Smooth muscle cell (in vitro differentiated cells): Measurements from ENCODE around the gene AKT2. TPM values are rescaled to one million over a fixed set of nuclear protein-coding genes. Genes with fewer than 3 reads are reported as not detected.

Experiments used
- DNase-seq: peaks from one replicate; lab custom pipeline; 2025; ENCODE audit not compliant: unreplicated experiment; lab: John Stamatoyannopoulos, UW
- H2AFZ ChIP-seq: fragments of 200-600 bp; sonication (generic); 2 replicates; pipeline ENCODE4 v1.6.0; 2016; ENCODE audit warnings: antibody characterized with exemption, low read depth, mild to moderate bottlenecking
- H3F3A ChIP-seq: fragments of 200-600 bp; sonication (generic); 2 replicates; pipeline ENCODE4 v1.6.0; 2017; ENCODE audit warnings: antibody characterized with exemption, low read depth
- H3K27ac ChIP-seq: fragments of 200-600 bp; sonication (generic); 2 replicates; pipeline ENCODE4 v1.5.1; 2016; ENCODE audit warnings: low read depth, mild to moderate bottlenecking
- H3K27me3 ChIP-seq: fragments of 200-600 bp; sonication (generic); 2 replicates; pipeline ENCODE4 v1.6.1; 2016; ENCODE audit warnings: low read depth, mild to moderate bottlenecking
- H3K36me3 ChIP-seq: fragments of 200-600 bp; sonication (generic); 2 replicates; pipeline ENCODE4 v1.5.1; 2016; ENCODE audit warnings: low read depth
- H3K4me1 ChIP-seq: fragments of 200-600 bp; sonication (generic); 2 replicates; pipeline ENCODE4 v1.5.1; 2016; ENCODE audit warnings: low read depth
- H3K4me2 ChIP-seq: fragments of 200-600 bp; sonication (generic); 2 replicates; pipeline ENCODE4 v1.6.0; 2016; ENCODE audit warnings: mild to moderate bottlenecking
- H3K4me3 ChIP-seq: fragments of 200-600 bp; sonication (generic); 2 replicates; pipeline ENCODE4 v1.5.1; 2016; ENCODE audit warnings: mild to moderate bottlenecking
- H3K79me2 ChIP-seq: fragments of 200-600 bp; sonication (generic); 2 replicates; pipeline ENCODE4 v1.6.0; 2016; ENCODE audit warnings: low read depth, mild to moderate bottlenecking
- H3K9ac ChIP-seq: fragments of 200-600 bp; sonication (generic); 2 replicates; pipeline ENCODE4 v1.6.0; 2016; ENCODE audit warnings: low read depth
- H3K9me3 ChIP-seq: fragments of 200-600 bp; sonication (generic); replicated peaks from 2 replicates; pipeline ENCODE4 v1.5.1; 2016; ENCODE audit warnings: low read depth
- H4K20me1 ChIP-seq: fragments of 200-600 bp; sonication (generic); 2 replicates; pipeline ENCODE4 v1.6.0; 2016; ENCODE audit warnings: low read depth
- WGBS: methylation state at CpG from one replicate; pipeline ENCODE4 v1.1.7; 2016; ENCODE audit warnings: low lambda C conversion rate; 5-methylcytosine and 5-hydroxymethylcytosine counted together
- microRNA counts: library from miRNA; unstranded; fragments of <30 nt; microRNA quantifications from one replicate; lab custom pipeline; 2016
- microRNA-seq: library from miRNA; unstranded; fragments of <30 nt; microRNA quantifications from one replicate; pipeline ENCODE4, GENCODE V29; 2016; ENCODE audit warnings: borderline number of aligned reads
- polyA plus RNA-seq: library from polyadenylated mRNA; unstranded; fragments of >200 nt; fragmentation: Nextera tagmentation; extraction: Ambion mirVana; gene quantifications from 2 replicates; pipeline ENCODE4 v1.2.1, GENCODE V29; 2016
- small RNA-seq: library from RNA; depleted of rRNA; stranded (forward); fragments of <200 nt; gene quantifications from one replicate; pipeline ENCODE3, GENCODE V24; 2014
- total RNA-seq: library from RNA; depleted of rRNA; stranded (reverse); fragments of >200 nt; gene quantifications from 2 replicates; pipeline ENCODE4 v1.2.3, GENCODE V29; 2014
- TF ChIP-seq, protein P1 (sequence below): fragments of 200-600 bp; sonication (generic); IDR thresholded peaks from 2 replicates; pipeline ENCODE4 v1.5.1; 2017; ENCODE audit warnings: borderline replicate concordance, mild to moderate bottlenecking, antibody characterized with exemption; ENCODE audit not compliant: insufficient read depth, poor library complexity, severe bottlenecking

AKT2 gene
- total and polyA plus RNA-seq, 2 experiments from 2014 or later = 26.6 to 62.6 TPM

GRCh38 chr19:40191836-40192646, 93.1 kb downstream of the AKT2 start:
- no peaks in the 10 kb centered on the region for H3F3A ChIP-seq
- 26% methylated on average over 56 of the region's 62 CpGs for WGBS

GRCh38 chr19:40190891-40191835, 94.0 kb downstream of the AKT2 start, which contains the start of gene MAP3K10:
Gene MAP3K10, plus strand, starts transcription at chr19:40191426. Its CDS starts 606 bp downstream, at chr19:40192032.
- peak within 1 kb of the TSS; percentile 98 for H3K4me3 ChIP-seq
- WGBS = under 1% methylated on average over 67 of the region's 116 CpGs

More at GRCh38 chr19:40191836-40192646, 93.1 kb downstream of the AKT2 start:
- no peaks in the 10 kb centered on the region for H3K27me3 ChIP-seq
- H3K4me3 ChIP-seq = peak overlapping the region; percentile 98
- no peak for DNase-seq
- H2AFZ ChIP-seq = peak overlapping the region; percentile 86
- H4K20me1 ChIP-seq = peaks cover 4% of the 10 kb centered on the region
- H3K9me3 ChIP-seq = no peaks in the 10 kb centered on the region
- H3K4me2 ChIP-seq = peak overlapping the region; percentile 99
- TF ChIP-seq, protein P1, sequence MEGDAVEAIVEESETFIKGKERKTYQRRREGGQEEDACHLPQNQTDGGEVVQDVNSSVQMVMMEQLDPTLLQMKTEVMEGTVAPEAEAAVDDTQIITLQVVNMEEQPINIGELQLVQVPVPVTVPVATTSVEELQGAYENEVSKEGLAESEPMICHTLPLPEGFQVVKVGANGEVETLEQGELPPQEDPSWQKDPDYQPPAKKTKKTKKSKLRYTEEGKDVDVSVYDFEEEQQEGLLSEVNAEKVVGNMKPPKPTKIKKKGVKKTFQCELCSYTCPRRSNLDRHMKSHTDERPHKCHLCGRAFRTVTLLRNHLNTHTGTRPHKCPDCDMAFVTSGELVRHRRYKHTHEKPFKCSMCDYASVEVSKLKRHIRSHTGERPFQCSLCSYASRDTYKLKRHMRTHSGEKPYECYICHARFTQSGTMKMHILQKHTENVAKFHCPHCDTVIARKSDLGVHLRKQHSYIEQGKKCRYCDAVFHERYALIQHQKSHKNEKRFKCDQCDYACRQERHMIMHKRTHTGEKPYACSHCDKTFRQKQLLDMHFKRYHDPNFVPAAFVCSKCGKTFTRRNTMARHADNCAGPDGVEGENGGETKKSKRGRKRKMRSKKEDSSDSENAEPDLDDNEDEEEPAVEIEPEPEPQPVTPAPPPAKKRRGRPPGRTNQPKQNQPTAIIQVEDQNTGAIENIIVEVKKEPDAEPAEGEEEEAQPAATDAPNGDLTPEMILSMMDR = no peak
- H3K79me2 ChIP-seq = no peaks in the 10 kb centered on the region
- no peak overlapping the region for H3K27ac ChIP-seq
- H3K36me3 ChIP-seq = no peaks in the 10 kb centered on the region
- H3K9ac ChIP-seq = no peak overlapping the region
- peaks cover 4% of the 10 kb centered on the region for H3K4me1 ChIP-seq

GRCh38 chr19:40184273-40184672, 100.9 kb downstream of the AKT2 start:
- Histone ChIP-seq H3K4me2 (no peak overlapping the region), H3K36me3 (no peaks in the 10 kb centered on the region), H3K4me3 (no peak overlapping the region), H3K27ac (no peak overlapping the region), H3K79me2 (no peaks in the 10 kb centered on the region), H3K27me3 (no peaks in the 10 kb centered on the region), H3K9me3 (no peaks in the 10 kb centered on the region), H3K4me1 (no peaks in the 10 kb centered on the region), H2AFZ (no peak overlapping the region), H3K9ac (no peak overlapping the region), H4K20me1 (no peaks in the 10 kb centered on the region), H3F3A (no peaks in the 10 kb centered on the region)
- DNase-seq = no peak
- TF ChIP-seq, protein P1 = no peak
- WGBS = 97% methylated on average over 1 of the region's 1 CpG

More at GRCh38 chr19:40190891-40191835, 94.0 kb downstream of the AKT2 start, which contains the start of gene MAP3K10:
- Histone ChIP-seq H4K20me1 (peaks cover 3% of the 10 kb centered on the region), H3K4me2 (peak within 1 kb of the TSS; percentile 99), H3K27ac (peak within 1 kb of the TSS; percentile 70), H3K27me3 (no peaks in the 10 kb centered on the region), H3K9ac (peak within 1 kb of the TSS; percentile 87), H3K79me2 (no peaks in the 10 kb centered on the region), H2AFZ (peak within 1 kb of the TSS; percentile 100), H3K9me3 (no peaks in the 10 kb centered on the region), H3K36me3 (no peaks in the 10 kb centered on the region), H3F3A (no peaks in the 10 kb centered on the region), H3K4me1 (peaks cover 4% of the 10 kb centered on the region)
- DNase-seq = peak; percentile 43
- TF ChIP-seq, protein P1 = no peak

MicroRNA genes within 50 kb of the gene (microRNA counts, 767-probe panel; counts per million panel counts)
- 183 counts per million for microRNA hsa-miR-641 (lab: Ali Mortazavi, UCI)

Small RNA genes lying within 50 kb of the gene (microRNA-seq; reads per million reads assigned to microRNA genes)
- gene MIR641 = 23.4 reads per million, percentile 31 among the genes with 10 or more reads in this experiment

Small RNA genes lying within 50 kb of the gene (small RNA-seq; reads per million reads assigned to genes)
- 1.00 reads per million, percentile 30 among the genes with 10 or more reads in this experiment for gene MIR641
- not detected for gene RNU6-945P

Other genes with a start within 250 kb of the AKT2 start
- 5.0 and 12.9 TPM in 2 replicates for gene ZNF780B, start 229.1 kb downstream of the AKT2 start, total RNA-seq
- gene ZNF780B, start 229.1 kb downstream of the AKT2 start, polyA plus RNA-seq = 1.4 and 1.6 TPM in 2 replicates
- gene ZNF780A, start 194.4 kb downstream of the AKT2 start, total RNA-seq = 4.4 and 6.5 TPM in 2 replicates
- gene ZNF780A, start 194.4 kb downstream of the AKT2 start, polyA plus RNA-seq = 5.2 and 6.0 TPM in 2 replicates
- gene MAP3K10, start 93.9 kb downstream of the AKT2 start, total RNA-seq = 4.4 and 14.8 TPM in 2 replicates
- 7.8 and 14.1 TPM in 2 replicates for gene MAP3K10, start 93.9 kb downstream of the AKT2 start, polyA plus RNA-seq
- gene TTC9B, start 67.0 kb downstream of the AKT2 start, total RNA-seq = not detected in 2 replicates
- 0.90 TPM in 1 of 2 replicates, not detected in the other for gene TTC9B, start 67.0 kb downstream of the AKT2 start, polyA plus RNA-seq
- not detected in 2 replicates for gene CCNP, start 58.7 kb downstream of the AKT2 start, total RNA-seq
- gene CCNP, start 58.7 kb downstream of the AKT2 start, polyA plus RNA-seq = 0.23 and 0.38 TPM in 2 replicates
- gene C19orf47, start 63.1 kb upstream of the AKT2 start, total RNA-seq = 6.3 and 7.6 TPM in 2 replicates
- 7.8 and 9.3 TPM in 2 replicates for gene C19orf47, start 63.1 kb upstream of the AKT2 start, polyA plus RNA-seq
- 716 and 737 TPM in 2 replicates for gene PLD3, start 63.4 kb upstream of the AKT2 start, total RNA-seq
- 880 and 1,023 TPM in 2 replicates for gene PLD3, start 63.4 kb upstream of the AKT2 start, polyA plus RNA-seq
- gene HIPK4, start 104.8 kb upstream of the AKT2 start, total RNA-seq = not detected in 2 replicates
- 0.32 and 0.39 TPM in 2 replicates for gene HIPK4, start 104.8 kb upstream of the AKT2 start, polyA plus RNA-seq
- gene PRX, start 128.0 kb upstream of the AKT2 start, total RNA-seq = 3.3 and 4.4 TPM in 2 replicates
- gene PRX, start 128.0 kb upstream of the AKT2 start, polyA plus RNA-seq = 2.9 and 3.9 TPM in 2 replicates
- gene SERTAD1, start 140.6 kb upstream of the AKT2 start, total RNA-seq = 44.0 and 44.9 TPM in 2 replicates
- gene SERTAD1, start 140.6 kb upstream of the AKT2 start, polyA plus RNA-seq = 67.1 and 67.2 TPM in 2 replicates
- 40.4 and 43.1 TPM in 2 replicates for gene SERTAD3, start 159.0 kb upstream of the AKT2 start, total RNA-seq
- 78.0 and 82.9 TPM in 2 replicates for gene SERTAD3, start 159.0 kb upstream of the AKT2 start, polyA plus RNA-seq
- 49.1 and 50.3 TPM in 2 replicates for gene BLVRB, start 180.4 kb upstream of the AKT2 start, total RNA-seq
- gene BLVRB, start 180.4 kb upstream of the AKT2 start, polyA plus RNA-seq = 86.4 and 95.4 TPM in 2 replicates
- 0.45 and 1.0 TPM in 2 replicates for gene SPTBN4, start 181.7 kb upstream of the AKT2 start, total RNA-seq
- 0.63 and 1.2 TPM in 2 replicates for gene SPTBN4, start 181.7 kb upstream of the AKT2 start, polyA plus RNA-seq